DND-41 (cell line): Measurements from ENCODE around the gene PTPRN.

Source experiments
- EZH2 ChIP-seq: IDR thresholded peaks from 3 replicates; pipeline ENCODE4 v1.6.1; 2012; ENCODE audit warnings: borderline replicate concordance, low read depth, mild to moderate bottlenecking, moderate library complexity, low read length, inconsistent platforms; ENCODE audit not compliant: severe bottlenecking
- TF ChIP-seq, protein P1 (sequence below): IDR thresholded peaks from 2 replicates; pipeline ENCODE4 v1.5.1; 2012; ENCODE audit warnings: borderline replicate concordance, low read length, moderate library complexity, mild to moderate bottlenecking; ENCODE audit not compliant: poor library complexity, severe bottlenecking; ENCODE audit errors: extremely low read depth

DNA sequence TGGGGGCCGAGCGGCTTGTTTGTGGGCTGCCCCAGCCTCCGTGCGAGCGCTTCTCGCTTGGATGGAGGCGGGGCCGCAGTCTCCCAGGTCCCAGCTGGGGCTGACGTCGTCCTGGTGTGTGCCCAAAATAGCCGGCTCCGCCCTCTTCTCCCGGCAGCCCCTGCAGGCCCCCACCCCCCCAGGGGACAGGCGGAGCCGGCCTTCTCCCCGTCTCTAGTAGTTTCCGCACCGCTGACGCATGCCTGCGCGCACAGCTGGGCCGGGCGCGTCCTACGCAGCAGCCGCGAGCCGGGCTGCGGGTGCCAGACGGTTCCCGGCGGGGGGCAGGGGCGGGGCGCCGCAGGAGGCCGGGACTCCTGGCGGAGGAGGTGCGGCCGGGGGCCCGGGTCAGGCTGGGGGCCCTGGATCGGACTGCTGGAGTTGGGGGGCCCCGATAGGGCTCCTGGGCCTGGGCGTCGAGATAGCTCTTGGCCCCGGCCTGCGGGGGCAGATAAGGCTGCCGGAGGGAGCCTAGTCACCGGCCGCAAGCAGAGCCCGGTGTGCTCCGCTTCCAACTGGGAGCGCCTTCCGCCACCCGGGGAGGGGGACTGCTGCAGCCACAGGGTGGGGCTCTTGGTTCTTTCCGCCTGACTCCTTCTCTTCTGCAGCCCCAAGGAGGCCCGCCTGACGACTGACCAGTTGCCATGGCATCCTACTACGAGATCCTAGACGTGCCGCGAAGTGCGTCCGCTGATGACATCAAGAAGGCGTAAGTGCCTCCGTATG is 29.9 kb downstream of the PTPRN start, which contains the start of gene DNAJB2:
- TF ChIP-seq EZH2, result no peak
- TF ChIP-seq, protein P1, sequence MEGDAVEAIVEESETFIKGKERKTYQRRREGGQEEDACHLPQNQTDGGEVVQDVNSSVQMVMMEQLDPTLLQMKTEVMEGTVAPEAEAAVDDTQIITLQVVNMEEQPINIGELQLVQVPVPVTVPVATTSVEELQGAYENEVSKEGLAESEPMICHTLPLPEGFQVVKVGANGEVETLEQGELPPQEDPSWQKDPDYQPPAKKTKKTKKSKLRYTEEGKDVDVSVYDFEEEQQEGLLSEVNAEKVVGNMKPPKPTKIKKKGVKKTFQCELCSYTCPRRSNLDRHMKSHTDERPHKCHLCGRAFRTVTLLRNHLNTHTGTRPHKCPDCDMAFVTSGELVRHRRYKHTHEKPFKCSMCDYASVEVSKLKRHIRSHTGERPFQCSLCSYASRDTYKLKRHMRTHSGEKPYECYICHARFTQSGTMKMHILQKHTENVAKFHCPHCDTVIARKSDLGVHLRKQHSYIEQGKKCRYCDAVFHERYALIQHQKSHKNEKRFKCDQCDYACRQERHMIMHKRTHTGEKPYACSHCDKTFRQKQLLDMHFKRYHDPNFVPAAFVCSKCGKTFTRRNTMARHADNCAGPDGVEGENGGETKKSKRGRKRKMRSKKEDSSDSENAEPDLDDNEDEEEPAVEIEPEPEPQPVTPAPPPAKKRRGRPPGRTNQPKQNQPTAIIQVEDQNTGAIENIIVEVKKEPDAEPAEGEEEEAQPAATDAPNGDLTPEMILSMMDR, result no peak
